Hepatocyte (in vitro differentiated cells): ENCODE data around the gene UBE2D2.
"Not testable (repeated sequence)": the region's sequence is repeated elsewhere in the genome, so short reads cannot be mapped to it uniquely, and the experiment has no call there.

Experiments
- CTCF ChIP-seq: fragments of 200-600 bp; sonication (generic); IDR thresholded peaks from 2 replicates; pipeline ENCODE4 v1.5.1; 2016; ENCODE audit warnings: antibody characterized with exemption, mild to moderate bottlenecking; ENCODE audit not compliant: poor library complexity
- EZH2 ChIP-seq: fragments of 200-600 bp; sonication (generic); IDR thresholded peaks from 2 replicates; pipeline ENCODE4 v1.6.1; 2016; ENCODE audit warnings: antibody characterized with exemption, mild to moderate bottlenecking, borderline replicate concordance

GRCh38 chr5:139593076-139593475 lies 31.9 kb downstream of the UBE2D2 start:
- not testable (repeated sequence) for TF ChIP-seq CTCF, EZH2
